Measurements from ENCODE around the gene ZNF17. TPM values are rescaled to one million over a fixed set of nuclear protein-coding genes. Genes with fewer than 3 reads are reported as not detected.
"Not testable (repeated sequence)": the region's sequence is repeated elsewhere in the genome, so short reads cannot be mapped to it uniquely, and the experiment has no call there.

Gene ZNF17
- total RNA-seq, 4 donors from 2014 or later, result 3.3 to 6.4 (median 5.4) TPM

- intact Hi-C loops (cut with DNase I; ENCODE audit: low total_unique reads) (no loop called here), in situ Hi-C loops (cut with MboI; ENCODE audit: low sequenced_read_pairs in 4 of 4) (no loop called here)
- peaks cover 16 to 31% of the 10 kb centered on the region in 2 donors for H3K4me1 ChIP-seq
- peak; percentile 30 to 37 for ATAC-seq
- H3K4me3 ChIP-seq, result no peak overlapping the region
- no peaks in the 10 kb centered on the region for H3K27me3 ChIP-seq
- H3K36me3 ChIP-seq, result peaks cover 0 to 19% of the 10 kb centered on the region in 2 donors
- peak; percentile 43 to 59 for DNase-seq
- peak overlapping the region; percentile 53 to 74 (median 63) for H3K27ac ChIP-seq
- no peaks in the 10 kb centered on the region for H3K9me3 ChIP-seq
- no peak for TF ChIP-seq POLR2A (IDR thresholded peaks at IDR 0.05)
- TF ChIP-seq CTCF (IDR thresholded peaks at IDR 0.05 in 4 of 5, conservative IDR thresholded peaks at IDR 0.05 in 1 of 5), result no peak
Observed at GRCh38 chr19:57366776-57367175, 44.2 kb upstream of the ZNF17 start.

GRCh38 chr19:57374179-57374578 lies 36.8 kb upstream of the ZNF17 start:
- H3K27me3 ChIP-seq, result no peaks in the 10 kb centered on the region
- TF ChIP-seq CTCF (IDR thresholded peaks at IDR 0.05 in 4 of 5, conservative IDR thresholded peaks at IDR 0.05 in 1 of 5), result no peak
- no peak for TF ChIP-seq POLR2A (IDR thresholded peaks at IDR 0.05)
- ATAC-seq, result no peak

GRCh38 chr19:57374647-57375046 lies 36.3 kb upstream of the ZNF17 start:
- H3K27me3 ChIP-seq; intact Hi-C loops (cut with DNase I; ENCODE audit: low total_unique reads); H3K27ac ChIP-seq; H3K4me1 ChIP-seq; in situ Hi-C loops (cut with MboI; ENCODE audit: low sequenced_read_pairs in 4 of 4); H3K4me3 ChIP-seq; DNase-seq; ATAC-seq: not testable (repeated sequence)
- H3K36me3 ChIP-seq, result peaks cover 6 to 68% of the 10 kb centered on the region in 2 donors
- peaks cover 3 to 16% (median 7%) of the 10 kb centered on the region in 3 donors for H3K9me3 ChIP-seq

More at GRCh38 chr19:57374179-57374578, 36.8 kb upstream of the ZNF17 start:
- intact Hi-C loops (cut with DNase I; ENCODE audit: low total_unique reads), result no loop called here
- Histone ChIP-seq H3K4me1 (no peaks in the 10 kb centered on the region), H3K9me3 (peaks cover 3 to 16% (median 7%) of the 10 kb centered on the region in 3 donors), H3K4me3 (no peak overlapping the region), H3K36me3 (peaks cover 6 to 68% of the 10 kb centered on the region in 2 donors), H3K27ac (no peak overlapping the region)
- in situ Hi-C loops (cut with MboI; ENCODE audit: low sequenced_read_pairs in 4 of 4), result no loop called here
- DNase-seq, result no peak

GRCh38 chr19:57376151-57376550 lies 34.8 kb upstream of the ZNF17 start:
- intact Hi-C loops (cut with DNase I; ENCODE audit: low total_unique reads), result no loop called here
- Histone ChIP-seq H3K4me3 (no peak overlapping the region), H3K9me3 (peaks cover 3 to 16% (median 7%) of the 10 kb centered on the region in 3 donors), H3K27me3 (no peaks in the 10 kb centered on the region), H3K36me3 (peaks cover 6 to 66% of the 10 kb centered on the region in 2 donors), H3K27ac (no peak overlapping the region), H3K4me1 (no peaks in the 10 kb centered on the region)
- no peak for DNase-seq
- no peak for ATAC-seq
- in situ Hi-C loops (cut with MboI; ENCODE audit: low sequenced_read_pairs in 4 of 4), result no loop called here
- TF ChIP-seq POLR2A (IDR thresholded peaks at IDR 0.05) (no peak), CTCF (IDR thresholded peaks at IDR 0.05 in 4 of 5, conservative IDR thresholded peaks at IDR 0.05 in 1 of 5) (no peak)

GRCh38 chr19:57377498-57378146 lies 33.3 kb upstream of the ZNF17 start:
- Histone ChIP-seq H3K9me3 (peaks cover 3 to 16% (median 7%) of the 10 kb centered on the region in 3 donors), H3K36me3 (peaks cover 6 to 51% of the 10 kb centered on the region in 2 donors), H3K27ac (no peak overlapping the region), H3K4me3 (no peak overlapping the region), H3K27me3 (no peaks in the 10 kb centered on the region), H3K4me1 (no peaks in the 10 kb centered on the region)
- in situ Hi-C loops (cut with MboI; ENCODE audit: low sequenced_read_pairs in 4 of 4), result no loop called here
- intact Hi-C loops (cut with DNase I; ENCODE audit: low total_unique reads), result no loop called here
- DNase-seq, result no peak
- no peak for ATAC-seq
- TF ChIP-seq POLR2A (IDR thresholded peaks at IDR 0.05) (no peak), CTCF (IDR thresholded peaks at IDR 0.05 in 4 of 5, conservative IDR thresholded peaks at IDR 0.05 in 1 of 5) (no peak)
